GM19324 (cell line): Measurements from ENCODE around the gene MSGN1.
"Not testable (repeated sequence)": the region's sequence is repeated elsewhere in the genome, so short reads cannot be mapped to it uniquely, and the experiment has no call there.

Experiments used
- ATAC-seq: cut with Tn5 transposase; IDR thresholded peaks from one replicate; pipeline ENCODE4 v1.9.1; 2021; ENCODE audit warnings: mild to moderate bottlenecking, moderate library complexity; ENCODE audit not compliant: unreplicated experiment, low FRiP score

Gene MSGN1

DNA sequence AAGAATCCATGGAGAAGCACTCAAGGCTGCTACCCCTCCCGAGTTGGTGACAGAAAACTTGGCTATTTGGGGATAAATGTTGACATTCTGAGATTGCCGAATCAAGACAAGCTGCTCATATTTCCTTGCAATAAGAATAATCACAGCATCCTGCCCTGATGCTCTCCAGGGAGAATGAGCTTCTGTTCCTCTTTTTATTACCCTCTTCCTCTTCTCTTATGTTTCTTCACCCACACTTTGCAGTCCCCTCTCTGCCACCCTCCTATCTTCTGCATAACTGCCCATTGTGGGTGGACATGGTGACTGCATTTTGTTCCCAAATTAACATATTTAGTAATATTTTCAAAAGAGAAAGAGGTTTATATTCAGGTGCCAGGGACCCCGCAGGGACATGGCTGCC, 11.9 kb upstream of the MSGN1 start:
- no peak for ATAC-seq

DNA sequence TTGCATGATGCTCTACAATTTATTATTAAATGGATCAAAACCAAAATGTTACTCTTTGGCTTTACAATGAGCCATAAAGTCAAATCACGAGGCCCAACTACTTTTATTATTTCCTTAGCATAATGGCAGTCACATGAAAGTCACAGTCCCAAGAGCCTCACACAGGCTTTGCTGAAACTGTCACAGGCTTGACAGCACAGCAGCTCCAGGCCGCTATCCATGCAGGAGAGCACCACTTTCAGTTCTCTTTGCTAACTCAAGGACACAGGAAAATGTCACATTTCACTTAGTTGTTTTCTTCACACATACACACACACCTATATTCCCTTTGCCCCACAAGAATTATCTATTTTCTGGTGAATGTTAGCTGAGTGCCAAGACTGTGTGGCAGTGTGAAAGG, 11.1 kb upstream of the MSGN1 start:
- no peak for ATAC-seq

DNA sequence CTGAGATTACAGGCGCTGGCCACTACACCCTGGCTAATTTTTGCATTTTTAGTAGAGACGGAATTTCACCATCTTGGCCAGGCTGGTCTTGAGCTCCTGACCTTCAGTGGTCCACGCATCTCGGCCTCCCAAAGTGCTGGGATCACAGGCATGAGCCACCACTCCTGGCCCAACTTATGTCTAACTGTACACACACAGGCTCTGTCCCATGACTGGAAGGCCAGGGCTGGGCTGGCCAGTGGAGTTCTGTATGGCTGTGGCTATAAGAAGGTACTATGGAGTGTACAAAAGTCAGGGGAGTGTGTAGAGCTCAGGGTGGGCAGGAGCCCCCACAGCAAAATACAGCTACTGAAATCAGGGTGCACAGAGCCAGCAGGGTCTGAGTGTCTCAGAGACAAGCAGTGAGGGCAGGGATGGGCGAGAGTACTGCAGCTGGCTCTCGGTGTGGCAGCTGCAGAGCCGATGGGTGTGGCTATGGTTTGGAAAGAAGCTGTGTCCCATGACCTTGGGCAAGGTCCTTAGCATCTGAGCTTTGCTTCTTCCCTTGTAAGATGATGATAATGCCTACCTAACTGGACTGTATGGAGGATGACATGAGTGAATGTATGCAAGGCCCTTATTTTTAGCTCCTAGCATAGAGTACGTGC, 10.4 kb upstream of the MSGN1 start:
- no peak for ATAC-seq

DNA sequence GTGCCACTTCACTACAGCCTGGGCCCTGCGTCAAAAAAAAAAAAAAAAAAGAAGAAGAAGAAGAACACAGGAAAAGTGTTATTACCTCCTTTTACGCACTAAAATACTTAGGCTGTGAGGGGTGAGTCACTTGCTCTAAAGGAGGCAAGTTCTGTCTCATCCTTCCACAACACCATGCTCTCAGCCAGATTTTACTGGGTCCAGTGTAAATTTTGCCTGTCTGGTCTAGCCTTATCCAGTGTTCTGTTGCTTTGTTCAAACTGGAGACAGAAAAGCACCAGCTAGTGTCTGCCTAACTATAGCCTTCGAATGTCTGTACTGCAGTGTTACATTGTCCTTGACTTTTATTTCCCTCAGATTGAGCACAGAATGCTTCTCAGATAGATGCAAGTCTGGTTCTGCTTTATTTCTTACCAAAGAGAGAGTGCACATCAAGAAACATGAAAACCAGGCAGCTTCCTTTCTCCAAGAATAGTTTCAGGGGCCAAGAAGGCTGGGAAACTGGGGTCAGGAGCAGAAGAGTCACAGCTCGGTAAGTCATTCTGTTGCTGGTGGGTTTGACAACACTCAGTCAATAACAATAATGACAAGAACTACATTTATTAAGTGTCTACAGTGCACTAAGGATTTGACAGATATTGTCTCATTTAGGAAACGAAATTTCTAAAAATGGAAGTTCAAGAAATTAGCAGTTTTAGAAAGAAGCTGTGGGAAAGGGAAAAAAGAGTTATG, 3.1 kb upstream of the MSGN1 start:
- peak; percentile 39 for ATAC-seq

DNA sequence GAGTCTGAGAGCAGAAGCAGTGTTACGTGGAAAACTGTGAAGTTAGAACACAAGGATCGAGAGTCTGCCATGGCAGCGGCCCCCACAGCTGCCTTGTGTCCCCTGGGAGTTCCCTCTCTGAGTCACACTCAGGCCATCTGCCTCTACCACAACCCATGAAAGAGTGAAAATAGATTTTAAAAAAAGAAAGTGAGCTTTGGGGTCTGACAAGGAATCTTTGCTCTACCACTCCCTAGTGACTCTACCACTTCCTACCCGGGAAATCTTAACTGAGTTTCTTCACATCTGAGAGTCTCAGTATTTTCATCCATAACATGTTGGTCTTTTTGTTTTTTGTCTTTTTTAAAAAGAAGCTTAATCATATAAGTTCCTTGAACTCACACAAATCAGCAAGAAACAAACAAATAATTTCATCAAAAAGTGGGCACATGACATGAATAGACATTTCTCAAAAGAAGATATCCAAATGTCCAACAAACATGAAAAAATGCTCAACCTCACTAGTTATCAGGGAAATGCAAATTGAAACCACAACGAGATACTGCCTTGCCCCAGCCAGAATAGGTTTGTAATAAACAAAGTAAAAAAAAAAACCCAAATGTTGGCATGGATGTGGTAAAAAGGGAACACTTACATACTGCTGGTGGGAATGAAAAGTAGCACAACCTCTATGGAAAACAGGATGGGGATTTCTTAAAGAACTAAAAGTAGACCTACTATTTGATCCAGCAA, 2.4 kb upstream of the MSGN1 start:
- ATAC-seq: peak; percentile 86

DNA sequence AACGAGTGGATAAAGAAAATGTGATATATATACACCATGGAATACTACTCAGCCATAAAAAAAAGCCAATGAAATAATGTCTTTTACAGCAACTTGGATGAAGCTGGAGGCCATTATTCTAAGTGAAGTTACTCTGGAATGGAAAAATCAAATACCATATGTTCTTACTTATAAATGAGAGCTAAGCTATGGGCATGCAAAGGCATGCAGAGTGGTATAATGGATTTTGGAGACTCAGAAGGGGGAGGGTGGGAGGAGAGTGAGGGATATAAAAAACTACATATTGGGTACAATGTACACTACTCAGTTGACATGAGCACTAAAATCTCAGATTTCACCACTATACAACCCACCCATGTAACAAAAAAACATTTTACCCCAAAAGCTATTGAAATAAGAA, 1.7 kb upstream of the MSGN1 start:
- ATAC-seq: no peak

DNA sequence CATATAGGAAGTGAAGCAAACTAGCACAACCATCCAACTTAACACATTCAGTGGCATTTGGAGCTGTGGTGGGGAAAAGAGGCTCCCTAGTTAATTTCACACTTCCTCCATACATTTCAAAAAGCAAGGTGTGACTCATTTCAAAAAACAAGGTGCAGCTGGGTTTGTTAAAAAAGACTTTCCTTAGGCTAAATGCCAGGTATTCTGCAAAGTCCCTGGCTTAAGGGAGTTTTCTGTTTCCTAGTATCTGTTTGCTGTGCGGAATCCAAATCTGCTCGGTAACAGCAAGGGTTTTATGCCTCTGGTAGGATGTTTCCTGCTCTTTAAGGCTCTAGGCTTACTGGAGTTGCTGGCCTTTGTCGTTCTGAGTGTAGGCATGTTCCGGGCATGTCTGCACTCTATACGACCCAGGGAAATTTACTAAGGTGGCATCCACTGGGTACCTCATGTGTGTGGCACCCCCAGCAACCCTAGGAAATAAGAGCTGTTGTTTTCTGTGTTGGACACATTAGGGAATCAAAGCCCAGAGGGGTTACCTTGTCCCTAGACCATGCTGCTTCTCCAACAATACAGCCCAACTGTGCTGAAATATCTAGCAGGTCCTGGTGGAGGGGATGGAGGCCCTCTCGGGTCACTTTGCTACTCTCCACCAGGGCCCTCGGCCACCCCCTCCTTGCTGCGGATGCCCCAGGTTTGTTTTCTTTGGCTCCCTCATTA, 634 bp upstream of the MSGN1 start:
- ATAC-seq: no peak

DNA sequence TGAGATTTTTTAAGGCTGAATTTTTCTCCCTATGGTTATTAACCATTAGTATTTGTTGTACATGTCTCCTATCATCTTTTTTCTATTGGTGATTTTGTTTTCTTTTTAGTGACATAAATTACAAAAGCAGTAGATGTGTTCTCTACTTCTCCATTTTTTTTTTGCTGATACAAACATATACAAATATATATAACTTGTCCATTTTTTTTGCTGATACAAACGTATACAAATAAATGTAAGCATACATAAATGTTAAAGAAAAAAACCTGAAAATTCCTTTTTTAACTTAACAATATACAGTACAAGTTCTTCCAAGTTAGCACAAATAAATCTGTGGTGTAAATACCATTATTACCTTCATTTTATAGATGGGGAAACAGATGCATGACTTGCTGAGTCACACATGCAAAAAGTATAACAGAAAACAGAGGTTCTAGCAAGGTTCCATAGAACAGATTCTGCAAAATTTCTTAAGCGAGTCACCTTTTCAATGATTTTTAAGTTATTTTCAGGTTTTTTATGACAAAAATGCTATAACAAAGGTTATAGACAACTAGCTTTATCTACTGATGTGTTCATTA, 2.1 kb downstream of the MSGN1 start:
- no peak for ATAC-seq

DNA sequence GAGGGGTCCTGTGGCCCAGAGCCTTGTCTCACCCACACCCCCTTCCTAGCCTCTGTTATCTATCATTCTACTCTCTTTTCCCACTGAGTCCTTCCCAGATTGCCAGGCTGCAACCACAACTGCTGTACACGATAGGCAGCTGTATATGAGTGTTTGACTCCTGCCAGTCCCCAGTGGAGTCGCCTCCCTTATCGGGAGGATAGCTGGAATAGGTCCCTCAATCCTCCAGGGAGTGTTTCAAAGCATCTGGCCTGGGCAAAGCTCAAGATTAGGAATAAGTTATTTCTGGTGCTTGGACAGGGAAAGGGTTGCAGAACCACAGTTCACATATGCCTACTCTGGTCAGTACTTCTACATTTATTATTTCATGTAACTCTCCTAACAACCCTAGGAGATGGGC, 4.8 kb downstream of the MSGN1 start:
- no peak for ATAC-seq

DNA sequence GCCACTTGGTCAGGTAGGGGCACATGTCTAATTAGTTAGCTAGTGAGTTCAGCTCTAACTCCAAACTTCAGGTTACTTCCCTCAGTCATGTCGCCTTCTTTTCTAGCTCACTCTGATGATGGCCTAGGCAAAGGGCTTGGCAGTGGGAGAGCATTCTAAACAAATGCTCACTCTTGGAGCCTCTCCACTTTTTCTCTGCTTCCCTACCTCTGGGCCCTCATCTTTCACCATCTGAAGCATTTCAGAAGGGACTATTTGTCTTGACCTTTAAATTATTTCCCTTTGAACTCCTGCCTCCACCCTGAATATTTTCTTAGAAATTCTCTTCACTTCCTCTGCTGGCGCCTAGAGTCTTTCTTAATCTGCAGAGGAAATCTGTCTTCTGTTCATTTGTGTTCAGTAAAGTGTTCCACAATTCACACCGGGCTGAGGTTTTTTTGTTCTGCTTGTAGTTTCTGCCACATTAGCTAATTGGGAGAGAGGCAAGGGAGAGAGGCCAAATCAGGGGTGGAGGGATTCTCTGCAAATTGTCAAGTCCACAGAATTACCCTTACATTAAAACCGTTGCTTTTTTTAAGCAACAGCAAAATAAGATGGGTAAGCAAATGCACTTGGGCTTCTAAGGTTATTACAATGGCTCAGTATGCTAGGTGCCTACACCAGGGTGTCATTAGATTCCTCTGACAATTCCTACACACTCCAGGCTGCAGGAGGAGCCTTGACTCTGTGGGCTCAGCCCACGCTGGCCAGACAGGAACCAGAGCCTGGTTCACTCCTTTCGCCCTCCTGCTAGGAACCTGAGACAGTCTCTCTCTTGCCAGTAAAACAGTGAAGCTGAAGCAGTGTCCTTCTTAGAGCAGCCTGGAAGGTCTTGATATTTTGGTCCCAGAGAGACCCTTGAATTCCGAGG, 5.5 kb downstream of the MSGN1 start:
- ATAC-seq: peak; percentile 60

DNA sequence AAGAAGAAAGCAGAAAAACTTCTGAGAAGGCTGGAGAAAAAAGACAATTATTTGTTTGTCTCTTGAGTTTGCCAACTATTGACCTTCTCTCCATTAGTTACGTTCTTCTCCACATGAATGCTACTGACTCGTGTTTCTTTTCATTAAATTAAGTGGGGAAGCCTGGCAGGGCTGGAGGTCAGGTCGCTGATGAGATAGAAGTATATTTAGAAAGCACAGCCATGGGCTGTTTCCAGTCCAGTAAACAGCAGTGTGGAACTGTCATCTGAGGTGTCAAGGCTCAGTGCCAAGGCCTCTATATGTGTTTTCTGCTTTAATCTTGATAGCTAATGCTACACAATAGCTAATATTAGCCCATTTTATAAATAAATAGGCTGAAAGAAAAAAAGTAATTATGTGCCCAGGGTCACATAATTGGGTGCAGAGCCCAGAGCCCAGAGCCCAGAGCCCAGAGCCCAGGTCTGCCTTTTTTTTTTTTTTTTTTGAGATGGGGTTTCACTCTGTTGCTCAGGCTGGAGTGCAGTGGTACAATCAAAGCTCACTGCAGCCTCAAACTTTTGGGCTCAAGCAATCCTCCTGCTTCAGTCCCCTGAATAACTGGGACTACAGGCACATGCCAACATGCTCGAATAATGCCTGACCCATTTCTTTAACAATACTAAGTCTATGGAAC, 6.3 kb downstream of the MSGN1 start:
- peak; percentile 32 for ATAC-seq

DNA sequence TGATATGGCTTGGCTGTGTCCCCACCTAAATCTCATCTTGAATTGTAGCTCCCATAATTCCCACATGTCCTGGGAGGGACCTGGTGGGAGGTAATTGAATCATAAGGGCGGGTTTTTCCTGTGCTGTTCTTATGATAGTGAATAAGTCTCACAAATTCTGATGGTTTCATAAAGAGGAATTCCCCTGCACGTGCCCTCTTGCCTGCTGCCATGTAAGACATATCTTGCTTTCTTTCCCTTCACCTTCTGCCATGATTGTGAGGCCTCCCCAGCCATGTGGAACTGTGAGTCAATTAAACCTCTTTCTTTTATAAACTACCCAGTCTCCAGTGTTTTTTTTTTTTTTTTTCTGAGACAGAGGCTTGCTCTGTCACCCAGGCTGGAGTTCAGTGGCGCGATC, 7.4 kb downstream of the MSGN1 start:
- ATAC-seq: not testable (repeated sequence)

DNA sequence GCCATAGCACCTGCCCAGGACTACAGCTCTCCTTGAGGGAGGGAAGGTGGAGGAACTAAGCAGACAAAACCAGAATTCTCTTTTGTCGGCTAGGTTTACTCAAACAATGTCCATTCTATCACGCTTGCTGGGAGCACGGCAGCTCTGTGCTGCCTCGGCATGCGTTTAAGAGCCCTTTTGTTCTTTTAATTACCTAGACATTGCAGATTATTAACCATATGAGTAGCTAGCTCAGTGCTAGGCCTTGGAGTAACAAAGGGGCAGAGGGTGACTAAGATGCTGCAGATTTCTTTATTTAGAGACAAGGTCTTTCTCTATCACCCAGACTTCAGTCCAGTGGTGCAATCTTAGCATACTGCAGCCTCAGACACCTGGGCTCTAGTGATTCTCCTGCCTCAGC, 11.1 kb downstream of the MSGN1 start:
- no peak for ATAC-seq

DNA sequence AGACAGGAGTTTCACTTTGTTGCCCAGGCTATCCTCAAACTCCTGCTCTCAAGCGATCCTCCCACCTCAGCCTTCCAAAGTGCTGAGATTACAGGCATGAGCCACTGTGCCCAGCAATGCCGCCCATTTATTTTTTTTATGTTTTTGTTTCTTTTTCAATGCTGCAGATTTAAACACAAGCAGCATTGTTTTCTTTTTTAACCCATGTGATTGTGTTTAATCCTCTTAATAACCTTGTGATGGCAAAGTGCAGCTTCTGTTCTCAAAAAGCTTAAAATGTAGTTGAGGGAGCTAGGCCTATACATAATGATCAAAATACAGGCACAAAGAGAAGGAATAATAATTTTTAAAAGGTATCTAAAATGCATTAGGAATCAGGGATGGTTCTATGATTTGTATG, 11.5 kb downstream of the MSGN1 start:
- no peak for ATAC-seq

DNA sequence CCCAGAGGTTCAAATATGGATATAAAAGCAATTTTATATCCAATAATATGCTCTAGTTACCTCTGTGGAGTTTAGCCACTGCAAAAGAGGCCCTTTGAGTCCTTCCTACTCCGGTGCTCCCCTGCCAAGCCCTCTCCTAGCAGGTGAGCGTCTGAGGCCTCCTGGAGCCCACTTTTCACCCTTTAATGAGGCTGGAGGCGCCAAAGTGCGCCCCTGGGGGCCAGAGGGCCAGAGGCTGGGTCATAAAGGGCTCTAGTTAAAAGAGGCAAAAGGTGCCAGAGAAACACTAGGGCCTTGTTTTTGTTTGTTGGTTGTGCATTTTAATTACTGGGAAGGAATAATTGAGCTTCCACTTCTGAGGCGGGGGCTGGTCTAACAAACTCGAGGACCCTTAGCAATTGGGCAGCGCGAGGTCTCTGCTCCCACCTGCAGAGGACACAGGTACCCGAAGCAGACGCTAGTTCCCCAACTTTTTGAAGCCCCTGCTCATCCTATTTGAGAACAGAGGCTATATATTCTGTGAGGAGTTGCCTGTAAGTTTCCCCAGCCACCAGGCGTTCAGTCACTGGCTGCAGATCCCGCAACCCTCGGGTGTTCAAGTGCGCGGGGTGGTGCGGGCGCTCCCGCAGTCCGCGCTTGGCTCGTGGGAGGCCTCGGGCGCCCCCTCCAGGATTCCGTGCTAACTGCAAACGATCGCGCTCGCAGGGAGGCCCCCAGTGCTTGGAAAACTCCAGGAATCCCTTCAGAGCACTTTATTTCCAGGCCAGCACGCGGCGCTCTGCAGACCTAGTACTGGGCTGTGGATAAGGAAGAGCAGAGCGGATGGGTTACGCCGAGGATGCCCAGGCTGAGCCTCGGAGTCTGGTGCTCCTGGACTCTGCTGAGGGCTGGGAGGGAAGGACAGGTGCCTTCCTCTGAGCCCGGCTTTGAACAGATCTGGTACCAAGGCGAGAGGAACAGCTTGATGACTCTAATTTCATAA, 14.1 kb downstream of the MSGN1 start:
- ATAC-seq: peak; percentile 78

DNA sequence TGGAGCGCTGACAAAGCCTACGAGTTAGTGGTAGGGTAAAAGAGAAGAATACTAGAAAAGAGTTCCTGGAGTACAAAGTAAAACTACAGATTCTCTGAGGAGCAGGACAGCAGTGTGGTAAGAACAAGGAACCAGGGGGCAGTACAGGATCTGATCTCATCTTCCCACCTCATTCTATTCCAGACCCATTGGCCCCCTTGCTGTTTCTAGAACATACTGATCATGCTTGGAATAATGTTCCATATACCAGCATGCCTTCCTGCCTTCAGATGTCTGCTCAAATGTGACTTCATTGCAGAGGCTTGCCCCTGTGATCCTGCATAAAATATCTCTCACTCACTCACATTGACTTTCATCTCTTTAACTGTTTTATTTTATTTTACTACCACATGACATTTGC, 19.3 kb downstream of the MSGN1 start:
- no peak for ATAC-seq

DNA sequence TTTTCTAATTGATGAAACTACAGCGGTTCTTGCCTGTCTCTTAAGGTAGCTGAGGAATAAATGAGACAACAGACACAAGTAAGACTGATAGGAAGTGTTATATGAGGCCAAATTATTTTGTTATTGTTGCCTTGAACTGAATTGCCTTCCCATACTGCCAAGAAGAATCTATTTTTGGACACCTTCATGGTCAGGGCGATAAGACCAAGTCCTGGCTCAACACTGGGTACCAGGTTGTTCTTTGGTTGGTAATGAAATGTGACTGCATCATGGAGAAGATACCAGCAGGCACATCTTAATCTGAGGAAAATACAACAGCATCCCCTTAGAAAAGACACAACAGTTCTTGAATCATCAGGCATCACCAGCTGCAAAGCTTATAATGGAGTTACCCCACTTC, 23.7 kb downstream of the MSGN1 start:
- no peak for ATAC-seq

DNA sequence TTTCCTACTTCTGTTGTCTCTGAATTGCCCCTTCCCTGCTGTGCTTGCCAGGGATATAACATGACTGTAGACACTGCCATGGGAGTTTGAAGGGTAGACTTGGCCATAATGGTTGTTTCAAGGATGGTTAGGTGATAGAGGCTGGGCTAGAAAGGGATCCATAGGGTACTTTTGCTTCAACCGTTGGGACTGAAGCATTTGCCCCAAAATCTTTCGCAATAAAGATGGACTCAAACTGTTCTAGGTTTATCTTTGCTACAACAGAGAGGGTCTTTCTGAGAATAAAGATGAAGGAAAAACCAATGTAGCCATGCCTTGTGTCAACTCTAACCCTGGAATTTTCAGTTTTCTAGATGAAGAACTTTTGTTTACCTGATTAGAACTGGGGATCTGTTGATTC, 27.2 kb downstream of the MSGN1 start:
- ATAC-seq: no peak
